Islet precursor cell (in vitro differentiated cells): ENCODE measurements around the gene CPXM2.
A peak's percentile ranks its signal among the peaks of the same experiment; 100 is the strongest.
"Not testable (repeated sequence)": the region's sequence is repeated elsewhere in the genome, so short reads cannot be mapped to it uniquely, and the experiment has no call there.

ENCODE experiments used
- DNase-seq: peaks from one replicate; pipeline ENCODE4 v3.0.0-alpha.2; 2018

Gene CPXM2

GRCh38 chr10:123736917-123737316, 154.7 kb downstream of the CPXM2 start:
- not testable (repeated sequence) for DNase-seq

DNA sequence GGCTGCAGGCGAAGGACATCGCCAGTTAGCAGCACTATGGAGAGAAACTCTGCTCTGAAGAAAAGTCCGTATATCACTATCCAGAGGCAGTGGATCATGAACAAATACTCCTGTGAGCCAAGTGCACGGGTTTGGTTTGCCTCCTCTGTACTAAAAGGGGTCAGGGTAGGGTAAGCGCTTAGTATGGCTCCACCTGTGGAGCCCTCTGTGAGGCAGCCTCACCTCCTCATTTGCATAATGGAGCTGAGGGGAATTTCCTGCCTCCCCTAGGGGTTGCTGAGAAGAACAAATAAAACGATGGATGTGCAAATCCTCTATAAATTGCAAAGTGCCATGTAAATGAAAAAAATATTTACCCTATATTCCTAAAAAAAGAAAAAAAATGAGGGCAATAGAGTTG, 162.1 kb downstream of the CPXM2 start:
- no peak for DNase-seq

DNA sequence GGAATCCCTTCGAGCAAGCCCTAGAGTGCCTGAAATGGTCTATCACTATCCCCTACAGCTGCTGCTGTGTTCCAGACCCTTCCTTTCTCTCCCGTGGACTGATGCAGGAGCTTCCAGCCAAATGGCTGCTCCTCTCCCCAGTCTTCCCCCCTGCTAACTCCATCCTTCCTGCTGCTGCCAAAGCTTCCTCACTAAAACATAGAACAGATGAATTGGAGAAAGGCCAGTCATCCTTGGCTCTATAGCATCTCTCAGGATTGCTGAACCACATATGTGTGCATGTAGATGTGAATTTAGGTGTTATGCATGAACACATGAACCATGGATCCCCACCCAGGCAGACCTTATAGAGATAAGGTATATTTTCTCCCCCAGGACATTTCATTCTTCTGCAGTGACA, 164.8 kb downstream of the CPXM2 start:
- peak; percentile 35 for DNase-seq

- DNase-seq = no peak
These were observed 165.2 kb downstream of the CPXM2 start for GRCh38 chr10:123726381-123726780.

GRCh38 chr10:123724747-123725146, 166.9 kb downstream of the CPXM2 start:
- DNase-seq = peak; percentile 43

DNA sequence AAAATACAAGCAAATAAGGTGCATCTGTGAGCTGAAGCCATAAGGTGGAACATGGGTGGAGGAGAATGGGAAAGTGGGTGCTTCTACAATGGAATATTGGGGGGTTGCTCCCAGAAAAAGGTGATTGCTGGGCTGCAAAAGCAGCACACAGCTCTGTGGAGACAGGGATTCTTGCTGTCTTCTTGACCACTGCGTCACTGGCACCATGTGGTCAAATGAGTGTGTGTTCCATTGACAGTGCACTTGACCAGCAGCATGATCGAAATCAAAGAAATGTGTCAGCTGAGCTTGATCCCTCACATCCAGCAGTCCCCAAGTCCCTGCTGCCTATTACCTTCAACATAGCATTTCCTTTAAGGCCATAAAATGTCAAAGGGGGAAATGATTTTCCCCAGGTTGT, 169.3 kb downstream of the CPXM2 start:
- peak; percentile 13 for DNase-seq

DNA sequence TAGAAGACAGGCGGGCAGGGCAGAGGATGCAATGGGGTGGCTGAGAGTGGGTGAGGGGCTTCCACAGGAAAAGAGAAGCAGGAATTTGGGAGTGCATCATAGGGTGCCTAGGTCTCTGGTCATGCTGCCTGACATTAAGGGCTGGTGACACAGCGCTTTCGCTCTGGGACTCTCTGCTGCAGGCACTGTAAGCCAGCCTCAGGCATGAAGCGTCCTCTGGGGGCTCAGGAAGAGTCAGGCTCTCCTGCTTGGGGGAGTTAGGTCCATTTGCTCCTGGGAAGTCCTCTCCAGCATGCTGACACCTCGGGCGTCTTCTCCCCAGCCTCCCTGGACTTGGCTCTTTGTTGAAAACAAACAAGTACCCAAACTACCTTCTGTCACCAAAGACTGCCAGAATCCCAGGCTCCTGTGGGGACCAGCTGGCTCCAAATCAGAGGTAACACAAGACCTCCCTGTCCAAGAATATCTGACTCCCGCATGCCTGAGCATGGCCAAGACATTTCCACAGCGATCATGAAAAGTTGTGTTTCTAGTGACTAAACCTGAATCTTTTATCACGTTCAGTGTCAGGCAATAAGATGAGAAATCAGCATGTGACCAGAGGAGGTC, 170.1 kb downstream of the CPXM2 start:
- peak; percentile 50 for DNase-seq

DNA sequence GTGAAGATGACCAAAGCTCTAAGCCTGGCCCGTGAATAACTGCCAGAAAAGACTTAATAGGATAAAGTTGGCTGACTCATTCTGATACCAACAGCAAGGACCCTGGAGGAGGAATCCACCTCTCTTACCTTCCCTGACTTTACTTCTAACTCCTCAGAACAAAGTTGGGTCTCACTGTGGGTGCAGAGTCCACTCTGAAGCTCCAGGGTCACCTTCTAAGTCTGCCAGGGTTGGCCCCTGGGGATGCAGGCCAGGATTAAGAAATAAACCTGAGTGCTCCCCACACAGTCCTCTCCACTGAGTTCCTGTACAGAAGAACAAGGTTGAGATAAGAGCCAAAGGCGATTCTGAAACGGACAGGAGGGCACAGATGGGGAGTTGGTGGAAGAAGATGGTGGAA, 171.1 kb downstream of the CPXM2 start:
- peak; percentile 18 for DNase-seq

DNA sequence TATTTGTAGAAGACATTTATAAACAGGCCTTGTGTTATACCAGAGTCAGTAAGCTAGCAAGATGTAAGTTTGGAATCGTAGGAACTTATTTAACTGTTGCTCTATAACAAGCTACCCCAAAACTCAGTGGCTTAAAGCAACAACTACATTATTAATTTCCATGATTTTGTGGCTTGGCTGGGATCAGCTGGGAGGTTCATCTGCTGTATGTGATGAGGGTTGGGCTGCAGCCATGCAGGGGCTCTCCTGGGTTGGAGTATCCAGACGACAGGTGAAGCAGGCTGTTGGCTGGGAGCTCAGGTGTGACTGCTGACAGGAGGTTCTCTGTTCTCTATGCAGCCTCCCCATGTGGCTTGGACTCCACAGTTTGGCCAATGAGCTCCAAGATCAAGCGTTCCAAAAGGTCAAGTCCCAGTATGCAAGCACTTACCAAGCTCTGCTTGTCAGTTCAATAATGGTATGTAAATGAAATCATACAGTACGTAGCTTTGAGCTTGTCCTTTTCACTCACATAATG, 173.0 kb downstream of the CPXM2 start:
- DNase-seq = peak; percentile 7

DNA sequence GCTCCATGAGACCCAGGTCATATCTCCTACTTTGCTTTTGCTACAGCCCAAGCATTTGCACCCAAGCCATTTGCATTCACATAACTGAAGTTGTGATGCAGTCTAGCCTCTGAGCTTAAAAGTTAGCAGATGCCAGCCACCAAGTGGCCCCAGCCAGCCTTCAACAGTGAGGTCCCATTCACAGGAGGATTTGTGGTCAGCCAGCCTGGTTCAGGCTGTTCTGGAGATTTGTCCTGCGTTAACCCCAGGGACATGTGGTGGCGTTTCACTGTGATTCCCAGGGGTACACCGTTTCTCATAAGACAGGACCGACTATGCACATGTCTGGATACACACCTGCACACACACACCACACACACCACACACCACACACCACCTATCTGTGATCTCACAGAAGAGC, 174.3 kb downstream of the CPXM2 start:
- DNase-seq = peak; percentile 31

DNA sequence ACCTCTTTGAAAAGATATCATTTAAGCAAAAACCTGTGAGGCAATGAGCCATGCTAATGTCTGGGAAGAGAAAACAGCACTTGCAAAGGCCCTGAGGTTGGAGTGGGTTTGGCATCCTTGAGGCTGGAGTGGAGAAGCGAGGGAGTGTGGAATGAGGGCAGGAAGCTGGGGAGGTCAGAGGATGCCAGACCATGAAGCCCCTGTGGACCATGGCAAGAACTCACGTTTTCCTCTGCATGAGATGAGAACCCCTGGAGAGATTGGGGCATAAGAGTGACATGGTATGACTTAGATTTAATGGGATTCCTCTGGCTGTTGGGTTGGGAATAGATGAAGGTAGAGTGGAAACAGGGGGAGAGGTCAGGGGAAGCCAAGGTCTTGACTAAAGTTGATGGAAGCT, 176.1 kb downstream of the CPXM2 start:
- peak; percentile 24 for DNase-seq

DNA sequence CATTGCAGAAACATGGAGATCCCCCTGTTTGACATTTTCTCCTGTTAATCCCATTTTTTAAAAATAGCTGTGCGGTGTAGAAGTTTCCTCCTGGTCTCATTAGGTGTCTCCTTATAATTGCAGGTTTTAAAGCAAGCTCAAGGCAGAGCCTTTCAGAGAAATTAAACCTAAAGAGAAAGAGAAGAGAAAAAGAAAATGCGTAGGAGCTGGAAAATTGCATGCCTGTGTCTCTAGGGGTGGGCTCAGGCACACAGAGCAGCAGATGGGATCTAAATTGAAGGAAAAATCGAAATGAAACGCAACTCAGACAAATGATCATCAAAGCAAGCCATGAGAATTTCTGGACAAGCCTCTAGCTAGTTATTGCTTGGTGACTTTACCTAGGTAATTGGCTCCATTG, 185.4 kb downstream of the CPXM2 start:
- no peak for DNase-seq

GRCh38 chr10:123704812-123705211, 186.8 kb downstream of the CPXM2 start:
- DNase-seq = peak; percentile 53

DNA sequence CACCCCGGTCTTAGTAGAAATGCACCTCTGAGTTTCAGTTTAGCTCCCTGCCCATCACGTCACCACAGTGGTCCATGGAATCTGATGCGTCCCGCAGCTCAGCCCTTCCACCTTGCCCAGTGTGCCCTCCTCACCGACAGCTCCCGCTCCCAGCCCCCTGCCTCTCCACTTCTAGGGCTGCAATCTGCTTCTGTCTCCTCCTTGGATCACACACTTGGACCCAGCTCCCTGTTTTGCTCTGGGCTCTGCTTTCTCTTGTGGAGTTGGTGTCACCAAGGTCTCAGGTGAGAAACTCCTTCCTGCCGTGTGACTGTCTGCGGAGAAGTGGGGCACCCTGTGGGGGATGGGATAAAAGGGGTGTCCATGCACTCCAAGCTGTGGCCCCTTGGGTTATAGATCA, 187.5 kb downstream of the CPXM2 start:
- DNase-seq = peak; percentile 43

- DNase-seq = peak; percentile 42
These were observed 188.3 kb downstream of the CPXM2 start for GRCh38 chr10:123703195-123703790.
